ENCODE measurements around the gene IL1RAPL1.

Gene IL1RAPL1

GRCh38 chrX:29617725-29618124 is 1030.5 kb downstream of the IL1RAPL1 start:
- DNase-seq (ENCODE audit: low read depth in 2 of 2, low spot score in 1 of 2): no peak

DNA sequence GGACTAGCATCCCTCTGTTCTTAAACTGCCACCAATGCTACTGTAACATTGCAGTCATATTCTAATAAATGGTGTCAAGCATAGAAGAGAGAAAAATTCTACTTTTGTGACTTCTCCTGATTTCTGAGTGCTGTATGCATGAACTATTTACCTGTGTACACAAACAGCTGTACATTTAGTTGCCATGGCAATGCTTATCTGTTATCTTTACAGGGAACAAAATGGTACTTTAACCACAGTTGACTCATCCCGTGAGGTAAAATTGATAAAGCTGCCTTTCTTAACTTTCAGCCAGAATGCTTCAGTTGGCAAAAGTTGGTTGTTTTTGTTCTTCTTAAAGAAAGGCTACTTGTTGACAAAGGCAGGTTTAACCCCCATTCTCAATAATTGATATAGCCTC is 1040.6 kb downstream of the IL1RAPL1 start:
- DNase-seq (ENCODE audit: low read depth in 2 of 2, low spot score in 1 of 2): no peak

GRCh38 chrX:29634516-29634915 is 1047.3 kb downstream of the IL1RAPL1 start:
- no peak for DNase-seq (ENCODE audit: low read depth in 2 of 2, low spot score in 1 of 2)

DNA sequence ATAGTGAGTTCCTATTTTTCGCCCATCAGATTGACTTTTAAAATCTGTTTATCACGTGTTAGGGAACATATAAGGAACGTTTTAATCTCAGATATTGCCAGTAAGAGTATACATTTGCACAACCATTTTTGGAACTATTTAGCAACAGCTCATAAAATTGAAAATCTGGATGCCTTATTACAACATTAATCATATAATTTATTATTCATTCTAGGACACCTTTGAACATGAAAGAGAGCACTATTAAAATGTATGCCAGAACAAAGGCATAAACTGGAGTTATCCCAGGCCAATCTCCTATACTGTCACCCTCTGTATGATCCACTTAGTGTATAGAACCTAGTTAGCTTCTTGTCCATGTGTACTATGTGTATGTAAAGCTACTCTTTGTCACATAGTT is 1049.1 kb downstream of the IL1RAPL1 start:
- DNase-seq (ENCODE audit: low read depth in 2 of 2, low spot score in 1 of 2): no peak

DNA sequence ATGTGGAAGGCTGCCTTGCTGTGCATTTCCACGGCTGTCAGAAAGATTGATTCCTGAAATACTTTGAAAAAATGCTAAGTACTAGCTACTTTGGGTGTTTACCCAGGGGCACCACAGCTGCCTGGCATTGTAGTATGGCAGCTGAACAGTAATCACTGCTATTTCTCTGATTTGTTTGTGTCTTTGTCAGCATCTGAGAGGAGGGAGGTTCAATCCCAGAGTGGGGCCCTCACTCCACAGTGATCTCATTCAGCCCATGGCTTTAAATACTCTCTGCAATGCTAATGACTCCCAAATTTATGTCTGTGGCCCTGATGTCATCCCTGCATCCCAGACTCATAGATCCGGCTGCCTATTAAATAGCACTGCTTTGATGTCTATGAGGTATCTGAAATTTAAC is 1052.9 kb downstream of the IL1RAPL1 start:
- DNase-seq (ENCODE audit: low read depth in 2 of 2, low spot score in 1 of 2): no peak

DNA sequence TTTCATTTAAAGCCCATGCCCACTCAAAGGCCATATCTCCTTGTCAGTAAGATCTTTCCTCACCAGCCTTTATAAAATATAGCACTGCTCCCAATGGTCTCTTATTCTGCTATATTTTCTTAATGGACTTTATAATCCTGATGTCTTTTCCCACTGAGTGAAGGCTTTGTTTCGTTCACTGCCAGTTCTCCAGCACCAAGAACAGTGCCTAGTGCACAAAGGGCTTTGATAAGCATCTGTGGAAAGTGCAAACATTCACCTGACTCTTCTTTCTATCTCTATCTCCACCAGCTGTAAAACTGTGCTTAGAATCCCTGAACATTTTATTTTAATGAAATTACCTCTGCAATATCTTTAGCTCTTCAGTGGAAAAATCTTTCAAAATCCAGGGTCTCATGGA is 1054.2 kb downstream of the IL1RAPL1 start:
- no peak for DNase-seq (ENCODE audit: low read depth in 2 of 2, low spot score in 1 of 2)

DNA sequence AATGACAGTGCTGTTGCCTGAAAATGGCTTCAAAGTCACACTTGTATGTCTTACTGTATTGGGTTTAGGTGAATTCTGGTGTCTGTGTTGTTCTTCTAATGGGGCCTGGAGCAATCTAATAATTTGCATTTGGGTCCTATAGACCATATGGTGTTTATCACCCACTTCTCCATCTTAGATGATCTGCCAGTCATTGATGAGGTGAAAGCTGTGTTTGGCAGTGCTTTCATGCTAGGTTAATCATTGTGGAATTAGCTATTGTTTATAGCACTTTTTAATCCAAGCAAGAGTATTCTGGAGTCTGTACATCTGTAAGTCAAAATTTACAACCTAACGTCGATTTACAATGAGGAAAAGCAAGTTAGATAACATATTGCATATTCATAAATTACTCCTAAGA is 1055.9 kb downstream of the IL1RAPL1 start:
- no peak for DNase-seq (ENCODE audit: low read depth in 2 of 2, low spot score in 1 of 2)

DNA sequence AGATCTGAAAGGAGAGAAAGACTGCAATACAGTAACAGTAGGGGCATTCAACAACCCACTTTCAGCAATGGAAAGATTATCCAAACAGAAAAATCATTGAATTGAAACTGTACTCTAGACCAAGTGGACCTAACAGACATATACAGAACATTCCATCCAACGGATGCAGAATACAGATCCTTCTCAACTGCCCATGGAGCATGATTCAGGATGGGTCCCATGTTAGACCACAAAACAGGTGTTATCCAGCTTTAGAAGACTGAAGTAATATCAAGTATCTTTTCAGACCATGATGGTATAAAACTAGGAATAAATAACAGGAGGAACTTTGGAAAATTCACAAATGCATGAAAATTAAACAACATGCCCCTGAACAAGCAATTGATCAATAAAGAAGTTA is 1060.9 kb downstream of the IL1RAPL1 start:
- no peak for DNase-seq (ENCODE audit: low read depth in 2 of 2, low spot score in 1 of 2)

- no peak for DNase-seq (ENCODE audit: low read depth in 2 of 2, low spot score in 1 of 2)
Measured at GRCh38 chrX:29652484-29652883, 1065.2 kb downstream of the IL1RAPL1 start.

- DNase-seq (ENCODE audit: low read depth in 2 of 2, low spot score in 1 of 2): no peak
Measured at GRCh38 chrX:29653721-29654120, 1066.5 kb downstream of the IL1RAPL1 start.

DNA sequence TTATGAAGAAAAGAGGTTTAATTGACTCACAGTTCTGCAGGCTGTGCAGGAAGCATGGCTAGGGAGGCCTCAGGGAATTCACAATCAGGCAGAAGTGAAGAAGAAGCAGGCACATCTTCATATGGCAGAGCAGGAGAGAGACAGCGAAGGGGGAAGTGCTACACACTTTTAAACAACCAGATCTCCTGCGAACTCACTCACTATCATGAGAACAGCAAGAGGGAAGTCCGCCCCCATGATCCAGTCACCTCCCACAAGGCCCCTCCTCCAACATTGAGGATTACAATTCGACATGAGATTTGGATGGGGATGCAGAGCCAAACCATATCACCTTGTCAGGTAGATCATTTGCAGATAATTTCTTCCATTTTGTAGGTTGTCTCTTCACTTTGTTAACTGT is 1072.7 kb downstream of the IL1RAPL1 start:
- no peak for DNase-seq (ENCODE audit: low read depth in 2 of 2, low spot score in 1 of 2)

- no peak for DNase-seq (ENCODE audit: low read depth in 2 of 2, low spot score in 1 of 2)
Measured at GRCh38 chrX:29661290-29661689, 1074.0 kb downstream of the IL1RAPL1 start.

- DNase-seq (ENCODE audit: low read depth in 2 of 2, low spot score in 1 of 2): no peak
Measured at GRCh38 chrX:29662101-29662500, 1074.9 kb downstream of the IL1RAPL1 start.

- DNase-seq (ENCODE audit: low read depth in 2 of 2, low spot score in 1 of 2): no peak
Measured at GRCh38 chrX:29662759-29663503, 1075.7 kb downstream of the IL1RAPL1 start.

DNA sequence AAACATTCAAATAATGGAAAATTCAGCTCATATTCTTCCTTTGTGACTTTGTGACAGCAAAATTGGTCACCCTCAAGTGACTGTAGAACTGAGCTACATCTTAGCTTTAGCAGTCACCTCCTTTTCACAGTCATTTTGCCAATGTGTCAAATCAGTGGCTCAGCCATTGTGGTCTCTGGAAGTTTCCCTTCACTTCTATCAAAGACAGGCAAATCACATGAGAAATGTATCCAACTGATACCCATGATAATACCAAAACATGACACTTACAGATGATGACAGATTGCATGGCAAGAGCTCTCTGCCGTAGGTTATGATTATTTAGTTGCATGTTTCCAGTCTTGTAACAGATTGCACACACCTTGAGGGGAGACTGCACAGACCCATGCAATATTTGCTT is 1078.3 kb downstream of the IL1RAPL1 start:
- DNase-seq (ENCODE audit: low read depth in 2 of 2, low spot score in 1 of 2): no peak

- no peak for DNase-seq (ENCODE audit: low read depth in 2 of 2, low spot score in 1 of 2)
Measured at GRCh38 chrX:29666366-29666765, 1079.1 kb downstream of the IL1RAPL1 start.

GRCh38 chrX:29671421-29671820 is 1084.2 kb downstream of the IL1RAPL1 start:
- DNase-seq (ENCODE audit: low read depth in 2 of 2, low spot score in 1 of 2): no peak

DNA sequence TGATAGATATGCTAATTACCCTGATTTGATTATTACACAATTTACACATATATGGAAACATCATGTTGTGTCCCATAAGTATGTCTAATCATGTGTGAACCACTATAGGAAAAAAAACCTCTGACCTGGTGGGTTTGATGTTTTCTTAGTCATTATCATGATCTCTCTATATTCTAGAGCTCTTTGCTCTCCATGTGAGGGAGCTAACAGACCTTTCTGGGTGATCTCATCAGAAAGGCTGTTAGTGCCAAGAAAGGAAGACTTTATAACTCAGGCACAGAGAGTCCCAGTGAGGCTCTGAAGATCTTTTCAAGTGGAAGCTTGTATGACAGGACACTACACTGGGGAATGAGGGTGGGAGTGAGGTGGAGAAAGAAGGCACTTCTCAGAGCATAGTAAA is 1100.4 kb downstream of the IL1RAPL1 start:
- no peak for DNase-seq (ENCODE audit: low read depth in 2 of 2, low spot score in 1 of 2)

- no peak for DNase-seq (ENCODE audit: low read depth in 2 of 2, low spot score in 1 of 2)
Measured at GRCh38 chrX:29690061-29690460, 1102.8 kb downstream of the IL1RAPL1 start.

- DNase-seq (ENCODE audit: low read depth in 2 of 2, low spot score in 1 of 2): no peak
Measured at GRCh38 chrX:29691044-29691443, 1103.8 kb downstream of the IL1RAPL1 start.

DNA sequence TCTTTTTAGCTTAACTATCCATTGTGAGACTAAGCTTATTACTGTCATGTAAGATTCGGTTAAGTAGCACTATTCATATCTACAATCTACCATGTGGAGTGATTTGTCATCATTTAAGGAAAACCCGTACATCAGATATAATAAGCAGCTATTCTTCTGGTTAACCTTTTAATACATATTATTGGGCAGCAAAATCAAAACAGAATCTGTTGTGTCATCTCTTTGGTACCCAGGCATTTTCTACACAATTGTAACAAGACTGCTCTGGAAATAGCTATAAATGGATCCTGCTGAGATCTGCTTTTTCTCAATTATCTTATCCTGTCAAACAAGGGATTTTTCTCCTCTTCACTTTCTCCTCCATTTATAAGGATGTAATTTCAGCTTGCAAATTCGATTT is 1106.7 kb downstream of the IL1RAPL1 start:
- no peak for DNase-seq (ENCODE audit: low read depth in 2 of 2, low spot score in 1 of 2)

- DNase-seq (ENCODE audit: low read depth in 2 of 2, low spot score in 1 of 2): no peak
Measured at GRCh38 chrX:29699239-29699638, 1112.0 kb downstream of the IL1RAPL1 start.

DNA sequence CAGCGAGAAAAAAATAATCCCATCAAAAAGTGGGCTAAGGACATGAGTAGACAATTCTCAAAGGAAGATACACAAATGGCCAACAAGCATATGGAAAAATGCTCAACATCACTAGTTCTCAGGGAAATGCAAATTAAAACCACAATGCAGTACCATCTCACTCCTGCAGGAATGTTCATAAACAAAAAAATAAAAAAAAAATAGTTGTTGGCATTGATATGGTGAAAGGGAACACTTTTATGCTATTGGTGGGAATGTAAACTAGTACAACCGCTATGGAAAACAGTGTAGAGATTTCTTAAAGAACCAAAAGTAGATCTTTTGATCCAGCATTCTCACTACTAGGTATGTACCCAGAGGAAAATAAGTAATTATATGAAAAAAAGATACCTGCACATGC is 1119.8 kb downstream of the IL1RAPL1 start:
- no peak for DNase-seq (ENCODE audit: low read depth in 2 of 2, low spot score in 1 of 2)

Measured in stimulated activated CD8-positive, alpha-beta memory T cell treated with anti-CD3 and anti-CD28 coated beads, Interleukin-4, amount 100 ng/mL, for 4 hours (primary cell).